ENCODE measurements around the gene TNRC18.
"Not testable (repeated sequence)": the region's sequence is repeated elsewhere in the genome, so short reads cannot be mapped to it uniquely, and the experiment has no call there.

TNRC18 gene

DNA sequence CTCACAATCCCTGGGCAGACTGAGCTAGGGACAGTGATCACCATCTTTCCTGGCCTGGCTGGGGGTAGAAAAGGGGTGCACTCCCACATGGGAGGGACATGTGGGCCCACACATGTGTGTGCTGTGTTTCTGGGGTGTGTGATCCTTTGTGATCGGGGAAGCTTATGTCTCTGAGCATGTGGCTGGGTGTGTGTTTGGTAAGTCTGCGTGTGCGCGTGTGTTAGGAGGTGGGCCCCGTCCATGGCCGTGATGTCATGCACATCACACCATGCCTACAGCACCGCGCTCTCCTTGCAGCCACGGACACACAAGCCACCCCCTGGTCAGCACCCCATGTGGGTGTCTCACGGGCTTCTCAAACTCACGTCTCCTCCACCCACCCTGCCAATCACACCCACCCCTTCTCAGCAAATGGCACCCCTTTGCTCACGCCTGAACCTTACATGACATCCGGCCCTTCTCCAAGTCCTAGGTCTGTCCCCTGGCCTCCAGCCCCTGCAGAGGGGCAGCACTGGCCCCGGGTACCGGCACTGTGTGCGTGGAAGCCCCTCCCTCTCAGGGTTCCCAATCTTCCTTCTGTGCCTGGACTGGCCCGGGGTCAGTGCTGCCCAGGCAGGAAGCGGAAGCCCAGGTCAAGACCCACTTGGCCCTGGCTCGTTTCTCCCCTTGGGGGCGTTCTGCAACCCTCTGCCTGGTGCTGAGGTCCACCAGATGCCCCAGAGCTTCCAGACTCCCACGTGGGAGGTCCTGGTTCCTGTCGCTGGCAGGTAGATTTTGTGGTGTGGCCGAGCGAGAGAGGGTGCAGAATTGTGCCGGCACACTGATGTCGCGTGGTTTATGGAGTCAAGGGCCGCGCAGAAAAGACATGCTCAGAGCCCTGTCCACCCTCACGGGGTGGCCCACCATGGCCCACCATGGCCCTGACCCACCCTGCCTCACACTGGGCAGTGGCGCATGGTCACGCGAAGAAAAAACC, 128.3 kb downstream of the TNRC18 start:
- H2AFZ ChIP-seq (ENCODE audit: low read depth, low read length, severe bottlenecking) = no peak overlapping the region
- no peak overlapping the region for H3K9ac ChIP-seq (ENCODE audit: low read length)
- no peaks in the 10 kb centered on the region for H3K9me3 ChIP-seq (ENCODE audit: insufficient read depth, low read length)
- H3K27me3 ChIP-seq (ENCODE audit: low read length) = no peaks in the 10 kb centered on the region
- no peaks in the 10 kb centered on the region for H3K36me3 ChIP-seq (ENCODE audit: low read length)
- H4K20me1 ChIP-seq (ENCODE audit: low read depth, low read length) = no peaks in the 10 kb centered on the region
- TF ChIP-seq EZH2phosphoT487 (conservative IDR thresholded peaks at IDR 0.05; ENCODE audit: low read length) = no peak
- TF ChIP-seq, protein P1, sequence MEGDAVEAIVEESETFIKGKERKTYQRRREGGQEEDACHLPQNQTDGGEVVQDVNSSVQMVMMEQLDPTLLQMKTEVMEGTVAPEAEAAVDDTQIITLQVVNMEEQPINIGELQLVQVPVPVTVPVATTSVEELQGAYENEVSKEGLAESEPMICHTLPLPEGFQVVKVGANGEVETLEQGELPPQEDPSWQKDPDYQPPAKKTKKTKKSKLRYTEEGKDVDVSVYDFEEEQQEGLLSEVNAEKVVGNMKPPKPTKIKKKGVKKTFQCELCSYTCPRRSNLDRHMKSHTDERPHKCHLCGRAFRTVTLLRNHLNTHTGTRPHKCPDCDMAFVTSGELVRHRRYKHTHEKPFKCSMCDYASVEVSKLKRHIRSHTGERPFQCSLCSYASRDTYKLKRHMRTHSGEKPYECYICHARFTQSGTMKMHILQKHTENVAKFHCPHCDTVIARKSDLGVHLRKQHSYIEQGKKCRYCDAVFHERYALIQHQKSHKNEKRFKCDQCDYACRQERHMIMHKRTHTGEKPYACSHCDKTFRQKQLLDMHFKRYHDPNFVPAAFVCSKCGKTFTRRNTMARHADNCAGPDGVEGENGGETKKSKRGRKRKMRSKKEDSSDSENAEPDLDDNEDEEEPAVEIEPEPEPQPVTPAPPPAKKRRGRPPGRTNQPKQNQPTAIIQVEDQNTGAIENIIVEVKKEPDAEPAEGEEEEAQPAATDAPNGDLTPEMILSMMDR (IDR thresholded peaks at IDR 0.05; ENCODE audit: insufficient read depth, low read length, poor library complexity, severe bottlenecking) = no peak
- no peaks in the 10 kb centered on the region for H3K9me2 ChIP-seq (replicated peaks; ENCODE audit: insufficient read depth, low read length)
- H3F3A ChIP-seq (ENCODE audit: insufficient read depth) = no peaks in the 10 kb centered on the region
- no peak overlapping the region for H3K27ac ChIP-seq (ENCODE audit: low read depth, low read length)
- H3K4me3 ChIP-seq (ENCODE audit: insufficient read depth, low read length, poor library complexity, severe bottlenecking) = no peak overlapping the region
- no peak overlapping the region for H3K4me2 ChIP-seq (ENCODE audit: low read depth, low read length, poor library complexity, severe bottlenecking)
- no peaks in the 10 kb centered on the region for H3K79me2 ChIP-seq (ENCODE audit: insufficient read depth, low read length)

DNA sequence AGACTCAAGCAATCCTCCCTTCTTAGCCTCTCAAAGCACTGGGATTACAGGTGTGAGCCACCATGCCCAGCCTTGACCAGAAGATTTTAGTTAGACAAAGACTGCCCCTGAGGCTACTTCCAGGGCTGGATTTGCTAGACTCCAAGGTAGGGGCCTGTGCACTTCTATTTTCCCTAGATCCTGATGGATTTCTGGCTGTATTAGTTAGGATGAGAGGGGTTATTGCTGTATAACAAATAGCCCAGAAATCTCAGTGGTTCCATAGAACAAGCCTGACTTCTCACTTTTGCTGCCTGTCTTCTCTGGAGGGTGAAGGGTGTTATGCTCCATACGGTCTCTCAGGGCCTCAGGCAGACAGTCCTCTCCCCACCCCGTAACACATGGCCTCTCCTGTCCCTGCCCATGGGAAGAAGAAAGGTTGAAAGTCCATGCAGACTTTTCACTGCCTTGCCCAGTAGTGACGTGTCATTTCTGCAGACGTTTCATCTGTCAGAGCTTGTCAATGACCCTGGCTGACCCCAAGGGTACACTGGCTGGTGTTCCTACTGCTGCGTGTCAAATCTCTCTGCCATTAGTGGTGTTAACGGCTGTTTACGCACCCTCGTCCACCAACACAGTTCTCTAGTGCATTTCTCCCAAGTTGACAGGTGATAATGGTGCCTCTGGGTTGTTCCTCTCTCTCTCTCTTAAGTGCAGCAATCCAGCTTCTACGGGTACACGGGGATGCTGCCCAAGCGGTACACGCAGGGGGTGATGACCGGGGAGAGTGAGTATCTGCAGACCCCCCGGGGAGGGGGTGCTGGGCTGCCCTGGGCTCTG, 129.3 kb downstream of the TNRC18 start:
- Histone ChIP-seq H3K4me2 (ENCODE audit: low read depth, low read length, poor library complexity, severe bottlenecking) (no peak overlapping the region), H3K9me2 (replicated peaks; ENCODE audit: insufficient read depth, low read length) (no peaks in the 10 kb centered on the region), H2AFZ (ENCODE audit: low read depth, low read length, severe bottlenecking) (no peak overlapping the region), H3K9me3 (ENCODE audit: insufficient read depth, low read length) (no peaks in the 10 kb centered on the region), H3K9ac (ENCODE audit: low read length) (no peak overlapping the region), H3K79me2 (ENCODE audit: insufficient read depth, low read length) (no peaks in the 10 kb centered on the region), H3F3A (ENCODE audit: insufficient read depth) (no peaks in the 10 kb centered on the region), H3K27ac (ENCODE audit: low read depth, low read length) (no peak overlapping the region), H3K36me3 (ENCODE audit: low read length) (no peaks in the 10 kb centered on the region), H3K27me3 (ENCODE audit: low read length) (no peaks in the 10 kb centered on the region), H3K4me3 (ENCODE audit: insufficient read depth, low read length, poor library complexity, severe bottlenecking) (no peak overlapping the region), H4K20me1 (ENCODE audit: low read depth, low read length) (no peaks in the 10 kb centered on the region)
- TF ChIP-seq, protein P1 (IDR thresholded peaks at IDR 0.05; ENCODE audit: insufficient read depth, low read length, poor library complexity, severe bottlenecking) = no peak
- TF ChIP-seq EZH2phosphoT487 (conservative IDR thresholded peaks at IDR 0.05; ENCODE audit: low read length) = no peak

DNA sequence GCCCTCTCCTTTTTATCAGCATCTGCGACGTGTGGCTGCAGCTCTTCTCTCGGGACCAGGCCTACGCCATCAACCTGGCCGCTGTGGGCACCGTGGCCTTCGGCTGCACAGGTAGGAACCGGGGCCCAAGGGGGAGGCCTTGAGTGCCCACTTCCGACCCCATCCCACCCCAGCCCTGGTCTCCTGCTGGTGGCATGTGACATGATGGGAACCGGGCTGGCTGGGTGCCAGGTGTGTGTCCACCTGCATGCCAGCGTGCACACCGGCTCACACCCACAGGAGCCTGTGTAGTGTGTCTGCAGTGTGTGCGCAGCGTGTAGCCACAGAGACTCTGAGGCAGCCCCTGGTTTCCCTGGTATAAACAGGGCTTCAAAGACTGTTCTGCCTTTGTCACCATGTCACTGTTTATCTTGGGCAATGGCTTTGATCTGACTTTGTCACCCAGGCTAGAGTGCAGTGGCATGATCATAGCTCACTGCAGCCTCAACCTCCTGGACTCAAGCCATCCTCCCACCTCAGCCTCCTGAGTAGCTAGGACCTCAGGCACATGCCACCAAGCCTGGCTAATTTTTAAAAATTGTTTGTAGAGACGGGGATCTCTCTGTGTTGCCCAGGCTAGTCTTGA, 131.8 kb downstream of the TNRC18 start:
- H3K27me3 ChIP-seq (ENCODE audit: low read length); H3K79me2 ChIP-seq (ENCODE audit: insufficient read depth, low read length); H3F3A ChIP-seq (ENCODE audit: insufficient read depth); H3K4me2 ChIP-seq (ENCODE audit: low read depth, low read length, poor library complexity, severe bottlenecking); H3K27ac ChIP-seq (ENCODE audit: low read depth, low read length); H4K20me1 ChIP-seq (ENCODE audit: low read depth, low read length); H3K4me3 ChIP-seq (ENCODE audit: insufficient read depth, low read length, poor library complexity, severe bottlenecking); H3K9me3 ChIP-seq (ENCODE audit: insufficient read depth, low read length); H2AFZ ChIP-seq (ENCODE audit: low read depth, low read length, severe bottlenecking); H3K9me2 ChIP-seq (replicated peaks; ENCODE audit: insufficient read depth, low read length); H3K9ac ChIP-seq (ENCODE audit: low read length); H3K36me3 ChIP-seq (ENCODE audit: low read length): not testable (repeated sequence)

All from SU-DHL-6 (cell line).